ENCODE measurements around the gene TJP1. TPM values are rescaled to one million over a fixed set of nuclear protein-coding genes. Genes with fewer than 3 reads are reported as not detected.

The TJP1 gene
- total RNA-seq (2021) (152 and 159 TPM in 2 replicates), Bru-seq, nascent RNA (percentile 98 among the genes with signal in this experiment), BruChase-seq, experiment 1, labeled RNA remaining after a 2-hour chase (percentile 99 among the genes with signal in this experiment), BruChase-seq, experiment 2, labeled RNA remaining after a 6-hour chase (percentile 96 among the genes with signal in this experiment)
- long read RNA-seq, full-length matches to known transcripts: 3 of 34 reads
- long read RNA-seq, partial matches to known transcripts: 11 of 34 reads
- long read RNA-seq, other reads (novel, unspliced or antisense): 20 of 34 reads

GRCh38 chr15:29822100-29822683 is at the start of gene TJP1:
TSS of gene TJP1 (minus strand) at chr15:29822468. CDS start at chr15:29822028, 440 bp downstream.
- TF ChIP-seq, protein P1, sequence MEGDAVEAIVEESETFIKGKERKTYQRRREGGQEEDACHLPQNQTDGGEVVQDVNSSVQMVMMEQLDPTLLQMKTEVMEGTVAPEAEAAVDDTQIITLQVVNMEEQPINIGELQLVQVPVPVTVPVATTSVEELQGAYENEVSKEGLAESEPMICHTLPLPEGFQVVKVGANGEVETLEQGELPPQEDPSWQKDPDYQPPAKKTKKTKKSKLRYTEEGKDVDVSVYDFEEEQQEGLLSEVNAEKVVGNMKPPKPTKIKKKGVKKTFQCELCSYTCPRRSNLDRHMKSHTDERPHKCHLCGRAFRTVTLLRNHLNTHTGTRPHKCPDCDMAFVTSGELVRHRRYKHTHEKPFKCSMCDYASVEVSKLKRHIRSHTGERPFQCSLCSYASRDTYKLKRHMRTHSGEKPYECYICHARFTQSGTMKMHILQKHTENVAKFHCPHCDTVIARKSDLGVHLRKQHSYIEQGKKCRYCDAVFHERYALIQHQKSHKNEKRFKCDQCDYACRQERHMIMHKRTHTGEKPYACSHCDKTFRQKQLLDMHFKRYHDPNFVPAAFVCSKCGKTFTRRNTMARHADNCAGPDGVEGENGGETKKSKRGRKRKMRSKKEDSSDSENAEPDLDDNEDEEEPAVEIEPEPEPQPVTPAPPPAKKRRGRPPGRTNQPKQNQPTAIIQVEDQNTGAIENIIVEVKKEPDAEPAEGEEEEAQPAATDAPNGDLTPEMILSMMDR (conservative IDR thresholded peaks at IDR 0.05): no peak
- no peak for TF ChIP-seq EZH2 (IDR thresholded peaks at IDR 0.05; ENCODE audit: low read depth)
- no peaks in the 10 kb centered on the region for H3K9me3 ChIP-seq (ENCODE audit: insufficient read depth, low read depth)
- peak within 1 kb of the TSS; percentile 97 for H3K4me2 ChIP-seq
- no peaks in the 10 kb centered on the region for H3K9me2 ChIP-seq (ENCODE audit: insufficient read depth)
- CTCF ChIA-PET: interaction anchor here (2.0 kb wide), 1 partner anchor 74 kb away, joined by 4 read pairs; no protein-coding TSS in a partner anchor
- H4K20me1 ChIP-seq (ENCODE audit: insufficient read depth): peaks cover 25% of the 10 kb centered on the region
- peak; percentile 47 to 86 for DNase-seq
- POLR2A ChIA-PET (ENCODE audit: unreplicated experiment): interaction anchor here (0.6 to 1.0 kb wide), 6 partner anchors 94 to 143 kb away, joined by 3 to 13 read pairs (median 6); no protein-coding TSS in a partner anchor
- H3K79me2 ChIP-seq (ENCODE audit: low read depth): peaks cover 41% of the 10 kb centered on the region
- H3K4me3 ChIP-seq: peak within 1 kb of the TSS; percentile 94
- H3K27ac ChIP-seq: peak within 1 kb of the TSS; percentile 95
- peaks cover 4% of the 10 kb centered on the region; the same call in 1 of the 2 replicates for H3K36me3 ChIP-seq (ENCODE audit: low read depth)
- peak within 1 kb of the TSS; percentile 92 for H2AFZ ChIP-seq
- intact Hi-C loops (cut with micrococcal nuclease; ENCODE audit: unreplicated experiment): loop anchor here (1.0 to 5.0 kb wide), 3 partner anchors 103 to 155 kb away; no protein-coding TSS in a partner anchor
- peaks cover 26% of the 10 kb centered on the region for H3K4me1 ChIP-seq (replicated peaks; ENCODE audit: insufficient read depth)
- no peaks in the 10 kb centered on the region for H3K27me3 ChIP-seq (ENCODE audit: insufficient read depth, low read depth)
- BruUV-seq (replicated peaks): no TSS peak
- peaks cover 11% of the 10 kb centered on the region for H3F3A ChIP-seq (ENCODE audit: insufficient read depth, low read depth)

DNA sequence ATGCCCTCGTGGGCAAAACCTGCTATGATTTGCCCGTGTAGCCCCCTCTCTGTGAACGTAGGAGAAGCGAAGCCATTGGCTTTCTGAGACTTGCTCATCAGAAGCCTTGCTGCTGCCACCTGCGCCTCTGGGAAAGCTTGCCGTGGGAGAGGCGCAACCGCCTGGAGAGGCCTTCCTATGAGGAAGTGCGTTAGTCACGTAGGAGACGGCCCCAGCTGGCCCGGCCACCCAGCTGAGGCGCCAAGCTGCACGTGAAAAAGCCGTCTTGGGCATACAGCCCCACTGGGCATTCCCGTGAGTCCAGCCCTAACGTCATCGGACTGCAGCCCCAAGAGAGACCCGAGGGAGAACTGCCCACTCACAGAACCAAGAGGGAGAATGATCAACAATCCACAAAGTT is 49.1 kb upstream of the TJP1 start:
- H3K4me1 ChIP-seq (replicated peaks; ENCODE audit: insufficient read depth): no peaks in the 10 kb centered on the region
- DNase-seq: no peak
- no peaks in the 10 kb centered on the region for H3K79me2 ChIP-seq (ENCODE audit: low read depth)
- CTCF ChIA-PET: no interaction called here
- H3K4me2 ChIP-seq: no peak overlapping the region
- intact Hi-C loops (cut with micrococcal nuclease; ENCODE audit: unreplicated experiment): no loop called here
- no peaks in the 10 kb centered on the region for H3K27me3 ChIP-seq (ENCODE audit: insufficient read depth, low read depth)
- H3F3A ChIP-seq (ENCODE audit: insufficient read depth, low read depth): no peaks in the 10 kb centered on the region
- no peaks in the 10 kb centered on the region for H3K9me3 ChIP-seq (ENCODE audit: insufficient read depth, low read depth)
- no peak overlapping the region for H3K4me3 ChIP-seq
- no peak for TF ChIP-seq EZH2 (IDR thresholded peaks at IDR 0.05; ENCODE audit: low read depth)
- TF ChIP-seq, protein P1 (conservative IDR thresholded peaks at IDR 0.05): no peak
- H3K27ac ChIP-seq: no peak overlapping the region
- no peaks in the 10 kb centered on the region for H4K20me1 ChIP-seq (ENCODE audit: insufficient read depth)
- no TSS peak for BruUV-seq (replicated peaks)
- POLR2A ChIA-PET (ENCODE audit: unreplicated experiment): no interaction called here
- H3K9me2 ChIP-seq (ENCODE audit: insufficient read depth): no peaks in the 10 kb centered on the region
- no peaks in the 10 kb centered on the region for H3K36me3 ChIP-seq (ENCODE audit: low read depth)
- H2AFZ ChIP-seq: no peak overlapping the region

- H2AFZ ChIP-seq: no peak overlapping the region
- H3K9me2 ChIP-seq (ENCODE audit: insufficient read depth): no peaks in the 10 kb centered on the region
- no TSS peak for BruUV-seq (replicated peaks)
- H3K9me3 ChIP-seq (ENCODE audit: insufficient read depth, low read depth): no peaks in the 10 kb centered on the region
- H3K4me2 ChIP-seq: no peak overlapping the region
- H3K36me3 ChIP-seq (ENCODE audit: low read depth): no peaks in the 10 kb centered on the region
- ChIA-PET CTCF (no interaction called here), POLR2A (ENCODE audit: unreplicated experiment) (no interaction called here)
- no peaks in the 10 kb centered on the region for H3K79me2 ChIP-seq (ENCODE audit: low read depth)
- no peaks in the 10 kb centered on the region for H4K20me1 ChIP-seq (ENCODE audit: insufficient read depth)
- DNase-seq: no peak
- H3K27ac ChIP-seq: no peak overlapping the region
- H3K4me3 ChIP-seq: no peak overlapping the region
- no peaks in the 10 kb centered on the region for H3K27me3 ChIP-seq (ENCODE audit: insufficient read depth, low read depth)
- H3F3A ChIP-seq (ENCODE audit: insufficient read depth, low read depth): no peaks in the 10 kb centered on the region
- TF ChIP-seq EZH2 (IDR thresholded peaks at IDR 0.05; ENCODE audit: low read depth): no peak
- intact Hi-C loops (cut with micrococcal nuclease; ENCODE audit: unreplicated experiment): no loop called here
- no peaks in the 10 kb centered on the region for H3K4me1 ChIP-seq (replicated peaks; ENCODE audit: insufficient read depth)
Observed at GRCh38 chr15:29870495-29871151, 48.4 kb upstream of the TJP1 start.

Measured in PC-9 (cell line).